SU-DHL-6 (cell line): ENCODE data around the gene SPACA9.

Experiments
- CTCF ChIP-seq: fragments of 200-600 bp; sonication (generic); IDR thresholded peaks from one replicate; pipeline ENCODE4 v1.5.1; 2017; ENCODE audit warnings: antibody characterized with exemption, mild to moderate bottlenecking, low read length, moderate library complexity; ENCODE audit not compliant: insufficient read depth, poor library complexity, severe bottlenecking
- EZH2phosphoT487 ChIP-seq: fragments of 200-600 bp; sonication (generic), shearing (Covaris generic); conservative IDR thresholded peaks from 2 replicates; pipeline ENCODE4 v1.6.1; 2018; ENCODE audit warnings: mild to moderate bottlenecking, antibody characterized with exemption, low read length, moderate library complexity, mixed read lengths

GRCh38 chr9:132877824-132878694 is 639 bp upstream of the SPACA9 start, which contains the start of gene AK8:
- TF ChIP-seq CTCF (no peak), EZH2phosphoT487 (no peak)
